ENCODE data around the gene NKAIN2. TPM values are rescaled to one million over a fixed set of nuclear protein-coding genes. Genes with fewer than 3 reads are reported as not detected.

The NKAIN2 gene
- total RNA-seq, 2 donors from 2014 or later: 0.29 TPM; not detected in 1

- H3K9me3 Mint-ChIP-seq: no peaks in the 10 kb centered on the region
- no peaks in the 10 kb centered on the region for H3K4me1 ChIP-seq (ENCODE audit: control insufficient read depth, insufficient read depth, low read length)
- H3K36me3 Mint-ChIP-seq (ENCODE audit: low read depth): no peaks in the 10 kb centered on the region
- TF ChIP-seq CTCF (conservative IDR thresholded peaks at IDR 0.05): no peak
- no peak for DNase-seq
- H3K4me1 Mint-ChIP-seq: peaks cover 20% of the 10 kb centered on the region
- H3K4me3 ChIP-seq (ENCODE audit: low read length): no peak overlapping the region
- no peak overlapping the region for H3K27ac ChIP-seq (ENCODE audit: low read depth, low read length)
- H3K9ac ChIP-seq (ENCODE audit: extremely low read depth, low read length, poor library complexity, severe bottlenecking): no peak overlapping the region
- no peaks in the 10 kb centered on the region for H3K27me3 ChIP-seq (ENCODE audit: control insufficient read depth, insufficient read depth, low read length, poor library complexity, severe bottlenecking)
- H3K4me3 Mint-ChIP-seq: no peak overlapping the region
- H3K27me3 Mint-ChIP-seq (ENCODE audit: insufficient read depth): no peaks in the 10 kb centered on the region
- 84% methylated on average over 1 of the region's 1 CpG; no CpG with 5 or more reads in 1 of the 2 experiments for WGBS, 2 experiments (ENCODE audit: insufficient coverage in 1 of 2, insufficient read length in 1 of 2)
- no peak overlapping the region for H3K27ac Mint-ChIP-seq
- no peaks in the 10 kb centered on the region for H3K36me3 ChIP-seq (ENCODE audit: control insufficient read depth, insufficient read depth, low read length)
- no peaks in the 10 kb centered on the region for H3K9me3 ChIP-seq (ENCODE audit: control insufficient read depth, low read length)
Measured at GRCh38 chr6:124768224-124768623, 964.6 kb downstream of the NKAIN2 start.

GRCh38 chr6:124769811-124770544 lies 966.3 kb downstream of the NKAIN2 start:
- Mint-ChIP-seq H3K9me3 (no peaks in the 10 kb centered on the region), H3K36me3 (ENCODE audit: low read depth) (no peaks in the 10 kb centered on the region), H3K27ac (no peak overlapping the region), H3K4me1 (peaks cover 20% of the 10 kb centered on the region), H3K27me3 (ENCODE audit: insufficient read depth) (no peaks in the 10 kb centered on the region), H3K4me3 (no peak overlapping the region)
- 83% methylated on average over 1 of the region's 1 CpG; no CpG with 5 or more reads in 1 of the 2 experiments for WGBS, 2 experiments (ENCODE audit: insufficient coverage in 1 of 2, insufficient read length in 1 of 2)
- H3K9me3 ChIP-seq (ENCODE audit: control insufficient read depth, low read length): no peaks in the 10 kb centered on the region
- no peak for DNase-seq
- no peaks in the 10 kb centered on the region for H3K36me3 ChIP-seq (ENCODE audit: control insufficient read depth, insufficient read depth, low read length)
- TF ChIP-seq CTCF (conservative IDR thresholded peaks at IDR 0.05): no peak
- no peak overlapping the region for H3K4me3 ChIP-seq (ENCODE audit: low read length)
- H3K4me1 ChIP-seq (ENCODE audit: control insufficient read depth, insufficient read depth, low read length): no peaks in the 10 kb centered on the region
- H3K27me3 ChIP-seq (ENCODE audit: control insufficient read depth, insufficient read depth, low read length, poor library complexity, severe bottlenecking): no peaks in the 10 kb centered on the region
- H3K27ac ChIP-seq (ENCODE audit: low read depth, low read length): no peak overlapping the region
- H3K9ac ChIP-seq (ENCODE audit: extremely low read depth, low read length, poor library complexity, severe bottlenecking): no peak overlapping the region

GRCh38 chr6:124770784-124771183 lies 967.1 kb downstream of the NKAIN2 start:
- TF ChIP-seq CTCF (conservative IDR thresholded peaks at IDR 0.05): no peak
- WGBS, 2 experiments (ENCODE audit: insufficient coverage in 1 of 2, insufficient read length in 1 of 2): 83 to 91% methylated on average over 1 to 3 of the region's 3 CpGs

More at GRCh38 chr6:124770784-124771183, 967.1 kb downstream of the NKAIN2 start:
- H3K36me3 Mint-ChIP-seq (ENCODE audit: low read depth): no peaks in the 10 kb centered on the region
- H3K27ac Mint-ChIP-seq: no peak overlapping the region
- Histone ChIP-seq H3K4me3 (ENCODE audit: low read length) (no peak overlapping the region), H3K4me1 (ENCODE audit: control insufficient read depth, insufficient read depth, low read length) (no peaks in the 10 kb centered on the region), H3K27ac (ENCODE audit: low read depth, low read length) (no peak overlapping the region), H3K27me3 (ENCODE audit: control insufficient read depth, insufficient read depth, low read length, poor library complexity, severe bottlenecking) (no peaks in the 10 kb centered on the region), H3K36me3 (ENCODE audit: control insufficient read depth, insufficient read depth, low read length) (no peaks in the 10 kb centered on the region), H3K9ac (ENCODE audit: extremely low read depth, low read length, poor library complexity, severe bottlenecking) (no peak overlapping the region), H3K9me3 (ENCODE audit: control insufficient read depth, low read length) (no peaks in the 10 kb centered on the region)
- H3K4me1 Mint-ChIP-seq: peaks cover 20% of the 10 kb centered on the region
- no peaks in the 10 kb centered on the region for H3K27me3 Mint-ChIP-seq (ENCODE audit: insufficient read depth)
- no peak overlapping the region for H3K4me3 Mint-ChIP-seq
- DNase-seq: no peak
- no peaks in the 10 kb centered on the region for H3K9me3 Mint-ChIP-seq
